DND-41 (cell line): ENCODE data around the gene DDX50.

Experiments
- CTCF ChIP-seq: IDR thresholded peaks from 2 replicates; pipeline ENCODE4 v1.5.1; 2012; ENCODE audit warnings: borderline replicate concordance, low read length, moderate library complexity, mild to moderate bottlenecking; ENCODE audit not compliant: poor library complexity, severe bottlenecking; ENCODE audit errors: extremely low read depth
- EZH2 ChIP-seq: IDR thresholded peaks from 3 replicates; pipeline ENCODE4 v1.6.1; 2012; ENCODE audit warnings: borderline replicate concordance, low read depth, mild to moderate bottlenecking, moderate library complexity, low read length, inconsistent platforms; ENCODE audit not compliant: severe bottlenecking

GRCh38 chr10:68869623-68870022 is 31.5 kb upstream of the DDX50 start:
- TF ChIP-seq CTCF = no peak
- TF ChIP-seq EZH2 = no peak
